Parathyroid adenoma (tissue), 2 donors: Measurements from ENCODE around the gene PCDHGA1.

ENCODE experiments used
- H2AFZ ChIP-seq: fragments of 300-600 bp; sonication (generic); one replicate; pipeline ENCODE4 v1.7.0; 2017; ENCODE audit warnings: antibody characterized with exemption, mild to moderate bottlenecking
- H3K27ac ChIP-seq: fragments of 300-600 bp; sonication (generic); one replicate; pipeline ENCODE4 v1.7.0; 2017
- H3K27me3 ChIP-seq: fragments of 300-600 bp; sonication (generic); one replicate; pipeline ENCODE4 v1.7.0; 2017; ENCODE audit warnings: low read length; ENCODE audit not compliant: control insufficient read depth, insufficient read depth
- H3K36me3 ChIP-seq: fragments of 300-600 bp; sonication (generic); one replicate; pipeline ENCODE4 v1.7.0; 2017; ENCODE audit warnings: low read length; ENCODE audit not compliant: control insufficient read depth, insufficient read depth
- H3K4me1 ChIP-seq: fragments of 300-600 bp; sonication (generic); one replicate; pipeline ENCODE4 v1.7.0; 2017; ENCODE audit warnings: control low read depth
- H3K4me2 ChIP-seq: fragments of 300-600 bp; sonication (generic); one replicate; pipeline ENCODE4 v1.7.0; 2017; ENCODE audit warnings: low read length
- H3K4me3 ChIP-seq: fragments of 300-600 bp; sonication (generic); one replicate; pipeline ENCODE4 v1.7.0; 2017; ENCODE audit warnings: low read depth, low read length
- H3K79me2 ChIP-seq: fragments of 300-600 bp; sonication (generic); one replicate; pipeline ENCODE4 v1.7.0; 2017; ENCODE audit warnings: control low read depth
- H3K9ac ChIP-seq: fragments of 300-600 bp; sonication (generic); one replicate; pipeline ENCODE4 v1.7.0; 2017; ENCODE audit warnings: mild to moderate bottlenecking
- H3K9me3 ChIP-seq: fragments of 300-600 bp; sonication (generic); one replicate; pipeline ENCODE4 v1.7.0; 2017; ENCODE audit warnings: low read length; ENCODE audit not compliant: control insufficient read depth
- TF ChIP-seq, protein P1 (sequence below): fragments of 300-600 bp; sonication (generic); IDR thresholded peaks from one replicate; pipeline ENCODE4 v1.7.0; 2017; ENCODE audit warnings: antibody characterized with exemption, mild to moderate bottlenecking
- donor health status: primary hyperparathyroidism.

Gene PCDHGA1

GRCh38 chr5:141434006-141434405 is 103.7 kb downstream of the PCDHGA1 start:
- Histone ChIP-seq H3K36me3 (no peaks in the 10 kb centered on the region), H3K9ac (no peak overlapping the region), H3K4me3 (no peak overlapping the region), H2AFZ (no peak overlapping the region), H3K4me2 (no peak overlapping the region), H3K79me2 (peaks cover 5% of the 10 kb centered on the region), H3K27me3 (no peaks in the 10 kb centered on the region), H3K4me1 (no peaks in the 10 kb centered on the region), H3K9me3 (no peaks in the 10 kb centered on the region), H3K27ac (no peak overlapping the region)
- TF ChIP-seq, protein P1, sequence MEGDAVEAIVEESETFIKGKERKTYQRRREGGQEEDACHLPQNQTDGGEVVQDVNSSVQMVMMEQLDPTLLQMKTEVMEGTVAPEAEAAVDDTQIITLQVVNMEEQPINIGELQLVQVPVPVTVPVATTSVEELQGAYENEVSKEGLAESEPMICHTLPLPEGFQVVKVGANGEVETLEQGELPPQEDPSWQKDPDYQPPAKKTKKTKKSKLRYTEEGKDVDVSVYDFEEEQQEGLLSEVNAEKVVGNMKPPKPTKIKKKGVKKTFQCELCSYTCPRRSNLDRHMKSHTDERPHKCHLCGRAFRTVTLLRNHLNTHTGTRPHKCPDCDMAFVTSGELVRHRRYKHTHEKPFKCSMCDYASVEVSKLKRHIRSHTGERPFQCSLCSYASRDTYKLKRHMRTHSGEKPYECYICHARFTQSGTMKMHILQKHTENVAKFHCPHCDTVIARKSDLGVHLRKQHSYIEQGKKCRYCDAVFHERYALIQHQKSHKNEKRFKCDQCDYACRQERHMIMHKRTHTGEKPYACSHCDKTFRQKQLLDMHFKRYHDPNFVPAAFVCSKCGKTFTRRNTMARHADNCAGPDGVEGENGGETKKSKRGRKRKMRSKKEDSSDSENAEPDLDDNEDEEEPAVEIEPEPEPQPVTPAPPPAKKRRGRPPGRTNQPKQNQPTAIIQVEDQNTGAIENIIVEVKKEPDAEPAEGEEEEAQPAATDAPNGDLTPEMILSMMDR = no peak

GRCh38 chr5:141437221-141437620 is 106.9 kb downstream of the PCDHGA1 start:
- H3K79me2 ChIP-seq = peaks cover 10% of the 10 kb centered on the region
- no peaks in the 10 kb centered on the region for H3K9me3 ChIP-seq
- no peak overlapping the region for H3K9ac ChIP-seq
- no peak overlapping the region for H3K27ac ChIP-seq
- H3K27me3 ChIP-seq = no peaks in the 10 kb centered on the region
- TF ChIP-seq, protein P1 = no peak
- H3K4me1 ChIP-seq = no peaks in the 10 kb centered on the region
- no peak overlapping the region for H3K4me3 ChIP-seq
- no peak overlapping the region for H2AFZ ChIP-seq
- H3K4me2 ChIP-seq = no peak overlapping the region
- no peaks in the 10 kb centered on the region for H3K36me3 ChIP-seq

GRCh38 chr5:141439411-141440141 is 109.3 kb downstream of the PCDHGA1 start:
- Histone ChIP-seq H3K79me2 (peaks cover 10% of the 10 kb centered on the region), H3K4me2 (no peak overlapping the region), H3K9ac (no peak overlapping the region), H2AFZ (no peak overlapping the region), H3K9me3 (no peaks in the 10 kb centered on the region), H3K27ac (no peak overlapping the region), H3K4me3 (no peak overlapping the region), H3K4me1 (no peaks in the 10 kb centered on the region), H3K36me3 (no peaks in the 10 kb centered on the region), H3K27me3 (no peaks in the 10 kb centered on the region)
- TF ChIP-seq, protein P1 = no peak

DNA sequence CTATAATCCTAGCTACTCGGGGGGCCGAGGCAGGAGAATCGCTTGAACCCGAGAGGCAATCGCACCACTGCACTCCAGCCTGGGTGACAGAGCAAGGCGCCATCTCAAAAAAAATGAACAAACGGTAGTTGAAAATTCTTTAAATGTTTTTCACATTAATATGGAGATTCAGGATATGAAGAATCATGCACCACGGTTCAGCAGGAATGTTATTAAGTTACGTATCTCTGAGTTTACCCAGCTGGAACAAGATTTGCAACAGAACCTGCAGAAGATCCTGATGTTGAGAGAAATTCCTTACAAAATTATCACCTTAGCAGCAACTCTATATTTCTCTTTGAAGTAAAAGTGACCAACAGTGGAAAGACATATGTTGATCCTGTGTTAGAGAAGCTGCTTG is 110.0 kb downstream of the PCDHGA1 start:
- no peak overlapping the region for H3K4me2 ChIP-seq

More for the DNA sequence above, 110.0 kb downstream of the PCDHGA1 start:
- Histone ChIP-seq H3K27me3 (no peaks in the 10 kb centered on the region), H3K36me3 (no peaks in the 10 kb centered on the region), H3K79me2 (peaks cover 10% of the 10 kb centered on the region), H3K4me1 (no peaks in the 10 kb centered on the region), H3K9ac (no peak overlapping the region), H3K27ac (no peak overlapping the region), H3K4me3 (no peak overlapping the region), H3K9me3 (no peaks in the 10 kb centered on the region), H2AFZ (no peak overlapping the region)
- TF ChIP-seq, protein P1 = no peak
